Renal cortex interstitium (tissue), 15 donors: ENCODE data around the gene SASH3. TPM values are rescaled to one million over a fixed set of nuclear protein-coding genes. Genes with fewer than 3 reads are reported as not detected.
A peak's percentile ranks its signal among the peaks of the same experiment; 100 is the strongest.
"Not testable (repeated sequence)": the region's sequence is repeated elsewhere in the genome, so short reads cannot be mapped to it uniquely, and the experiment has no call there.

Experiments used
- DNase-seq, 11 donors: peaks; one replicate each; pipeline ENCODE4 v3.0.0-alpha.2; 2013; ENCODE audit warnings: low read depth in 9 of 11, low spot score in 4 of 11; ENCODE audit errors: extremely low read depth in 1 of 11
- long read RNA-seq, 16 experiments: transcript quantifications; one replicate each; lab custom pipeline, GENCODE V29; 2026
- polyA plus RNA-seq, 3 donors: library from polyadenylated mRNA; unstranded; fragments of 120-200 nt; gene quantifications; one replicate each; pipeline ENCODE4 v1.2.1, GENCODE V29; 2013; ENCODE audit not compliant: insufficient read length in 3 of 3

The SASH3 gene
- polyA plus RNA-seq, result 1 to 10 TPM; 1.5 to 2.5 (median 2.5) TPM
- long read RNA-seq, donor 1, result 0 reads
- long read RNA-seq, donor 2, partial matches to known transcripts, result 0 of 1 reads
- long read RNA-seq, donor 2, other reads (novel, unspliced or antisense), result 0 of 1 reads
- long read RNA-seq, donor 3, partial matches to known transcripts, result 0 of 1 reads
- long read RNA-seq, donor 3, other reads (novel, unspliced or antisense), result 0 of 1 reads
- long read RNA-seq, donor 4, result 0 reads
- long read RNA-seq, donor 5, result 0 reads
- long read RNA-seq, donor 6, result 0 reads
- long read RNA-seq, donor 7, result 0 reads
- long read RNA-seq, donor 8, result 0 reads
- long read RNA-seq, donor 9, result 0 reads
- long read RNA-seq, donor 10, result 0 reads
- long read RNA-seq, donor 11, partial matches to known transcripts, result 0 of 1 reads
- long read RNA-seq, donor 11, other reads (novel, unspliced or antisense), result 0 of 1 reads
- long read RNA-seq, donor 12, result 0 reads
- long read RNA-seq, donor 13, result 0 reads
- long read RNA-seq, donor 14, result 0 reads
- long read RNA-seq, donor 15, result 0 reads
- long read RNA-seq, donor 16, result 0 reads

GRCh38 chrX:129779747-129780146 lies at the start of gene SASH3:
SASH3 (plus strand) TSS chrX:129779949; CDS start chrX:129780098, 149 bp downstream.
- DNase-seq, result no peak

- DNase-seq, result no peak
These were observed 48.5 kb upstream of the SASH3 start for GRCh38 chrX:129731228-129731627.

GRCh38 chrX:129732857-129733256 lies 46.9 kb upstream of the SASH3 start:
- DNase-seq, result no peak

GRCh38 chrX:129733335-129733734 lies 46.4 kb upstream of the SASH3 start:
- no peak for DNase-seq

- DNase-seq, result no peak
These were observed 43.3 kb upstream of the SASH3 start for GRCh38 chrX:129736491-129736890.

DNA sequence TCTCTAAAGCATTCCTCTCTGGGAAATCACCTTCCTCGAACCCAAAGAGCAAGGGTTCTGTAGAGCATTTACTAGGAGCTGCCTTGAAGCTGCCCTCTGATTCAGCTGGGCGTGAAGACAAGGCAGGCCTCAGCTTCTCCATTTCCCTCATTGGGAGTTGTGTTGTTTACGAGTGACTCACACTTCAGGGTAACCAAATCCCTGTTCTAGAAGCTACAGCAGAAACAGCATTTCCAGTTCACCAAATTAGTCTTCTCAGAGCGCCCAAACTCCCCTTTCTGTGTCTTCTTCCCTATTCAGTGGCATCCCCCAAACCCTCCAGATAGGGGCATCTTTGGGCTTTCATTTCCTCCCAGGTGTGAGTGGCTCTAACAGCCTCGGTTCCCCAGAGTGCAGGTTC lies 41.8 kb upstream of the SASH3 start:
- DNase-seq, result no peak

GRCh38 chrX:129738466-129739308 lies 41.1 kb upstream of the SASH3 start, which contains the start of gene XPNPEP2:
XPNPEP2 (plus strand) TSS chrX:129738979; CDS start chrX:129739214, 235 bp downstream.
- DNase-seq, result peak in 9 of 11 donors; percentile 23 to 70 (median 43)

- no peak for DNase-seq
These were observed 40.2 kb upstream of the SASH3 start for GRCh38 chrX:129739578-129739977.

DNA sequence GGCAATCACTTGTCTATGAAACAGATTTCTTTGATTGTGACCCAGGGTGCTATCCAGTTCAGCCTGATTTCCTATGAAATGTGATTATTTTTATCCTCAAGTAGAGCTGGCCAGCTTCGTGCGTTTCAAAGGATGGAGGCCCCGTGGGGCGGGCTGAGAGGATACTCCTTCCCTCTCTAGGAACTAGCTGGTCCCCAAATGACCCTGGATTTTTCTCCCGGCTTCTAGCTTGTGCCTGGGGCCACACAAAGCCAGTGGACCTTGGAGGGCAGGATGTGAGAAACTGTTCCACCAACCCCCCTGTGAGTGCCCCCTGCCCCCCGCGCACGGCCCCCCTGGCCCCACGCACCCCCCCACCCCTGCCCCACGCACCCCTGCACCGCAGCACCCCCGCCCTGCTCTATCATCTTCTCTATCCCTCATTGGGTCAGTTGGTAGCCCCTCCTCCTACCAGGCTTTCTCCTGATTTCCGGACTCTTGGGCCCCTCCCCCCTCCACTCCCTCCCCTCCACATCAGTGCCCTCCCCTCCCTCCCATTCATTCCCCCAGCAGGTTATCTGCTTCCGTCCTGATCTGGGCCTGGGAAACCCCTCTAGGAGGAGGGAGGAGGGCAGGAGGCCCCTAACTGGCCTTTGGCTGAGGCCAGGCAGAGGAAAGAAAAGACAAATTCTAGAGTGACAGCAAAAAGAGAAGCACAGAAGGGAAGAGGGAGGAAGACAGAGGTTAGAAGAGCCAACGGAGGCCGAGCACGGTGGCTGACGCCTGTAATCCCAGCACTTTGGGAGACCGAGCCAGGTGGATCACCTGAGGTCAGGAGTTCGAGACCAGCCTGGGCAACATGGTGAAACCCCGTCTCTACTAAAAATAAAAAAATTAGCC lies 37.6 kb upstream of the SASH3 start:
- DNase-seq, result peak in 1 of 11 donors; percentile 12

DNA sequence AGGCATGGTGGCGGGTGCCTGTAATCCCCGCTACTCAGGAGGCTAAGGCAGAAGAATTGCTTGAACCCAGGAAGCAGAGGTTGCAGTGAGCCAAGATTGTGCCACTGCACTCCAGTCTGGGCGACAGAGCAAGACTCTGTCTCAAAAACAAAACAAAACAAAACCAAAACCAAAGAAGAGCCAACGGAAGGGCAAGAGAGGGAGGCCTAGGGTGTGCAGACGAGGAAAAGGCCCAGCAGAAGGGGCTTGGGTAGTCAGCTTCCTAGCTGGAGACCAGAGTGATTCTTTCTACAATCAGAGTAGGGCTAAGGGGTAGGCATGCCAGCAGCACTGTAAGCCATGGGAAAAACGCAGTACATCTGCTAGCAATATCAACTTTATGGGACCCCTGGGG lies 37.0 kb upstream of the SASH3 start:
- DNase-seq, result not testable (repeated sequence)

DNA sequence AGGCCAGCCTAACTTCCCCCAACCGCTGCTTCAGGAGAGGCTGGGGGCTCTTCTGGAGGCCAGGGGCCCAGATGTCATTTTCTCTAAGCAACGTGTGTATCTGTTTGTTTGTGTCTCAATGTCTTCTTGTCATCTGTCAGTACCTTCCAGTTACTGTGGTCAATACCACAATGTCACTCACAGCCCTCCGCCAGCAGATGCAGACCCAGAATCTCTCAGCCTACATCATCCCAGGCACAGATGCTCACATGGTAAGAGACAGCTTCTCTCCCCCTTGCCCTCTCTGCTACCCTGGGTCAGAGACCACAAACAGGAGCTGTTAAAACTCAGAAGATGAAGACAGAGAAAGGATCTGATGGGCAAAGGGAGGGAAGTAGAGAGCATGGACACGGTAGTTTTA lies 35.9 kb upstream of the SASH3 start:
- no peak for DNase-seq

- DNase-seq, result no peak
These were observed 34.9 kb upstream of the SASH3 start for GRCh38 chrX:129744861-129745321.

GRCh38 chrX:129746557-129747470 lies 32.9 kb upstream of the SASH3 start:
- no peak for DNase-seq

DNA sequence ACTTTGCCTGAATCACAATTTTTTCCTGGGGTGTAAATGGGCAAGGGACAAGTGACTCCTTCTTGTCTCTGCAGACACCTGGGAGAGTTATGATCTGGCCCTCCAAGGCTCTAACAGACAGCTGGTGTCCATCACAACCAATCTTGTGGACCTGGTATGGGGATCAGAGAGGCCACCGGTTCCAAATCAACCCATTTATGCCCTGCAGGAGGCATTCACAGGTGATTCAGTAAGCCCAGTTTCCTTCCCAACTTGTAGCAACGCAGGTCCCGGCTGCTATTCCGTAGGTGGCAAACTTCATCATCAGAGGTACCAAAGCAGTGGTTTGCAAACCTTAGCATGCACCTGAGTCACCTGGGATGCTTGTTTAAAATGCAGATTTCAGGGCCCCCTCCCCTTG lies 32.2 kb upstream of the SASH3 start:
- DNase-seq, result no peak

- DNase-seq, result no peak
These were observed 31.4 kb upstream of the SASH3 start for GRCh38 chrX:129748305-129748704.

DNA sequence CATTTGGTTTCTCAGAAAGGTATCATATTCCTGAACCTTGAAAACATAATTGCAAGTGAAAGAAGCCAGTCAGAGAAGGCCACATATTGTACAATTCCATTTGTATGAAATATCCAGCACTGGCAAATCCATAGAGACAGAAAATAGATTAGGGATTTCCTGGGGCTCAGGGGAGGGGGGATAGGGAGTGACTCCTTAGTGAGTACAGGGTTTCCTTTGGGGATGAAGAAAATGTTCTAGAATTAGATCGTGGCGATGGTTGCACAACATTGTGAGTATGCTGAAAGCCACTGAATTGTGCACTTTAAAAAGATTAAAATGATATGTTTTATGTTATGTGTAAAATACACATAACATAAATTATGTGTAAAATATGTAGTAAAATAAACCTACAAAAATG lies 30.7 kb upstream of the SASH3 start:
- DNase-seq, result no peak

DNA sequence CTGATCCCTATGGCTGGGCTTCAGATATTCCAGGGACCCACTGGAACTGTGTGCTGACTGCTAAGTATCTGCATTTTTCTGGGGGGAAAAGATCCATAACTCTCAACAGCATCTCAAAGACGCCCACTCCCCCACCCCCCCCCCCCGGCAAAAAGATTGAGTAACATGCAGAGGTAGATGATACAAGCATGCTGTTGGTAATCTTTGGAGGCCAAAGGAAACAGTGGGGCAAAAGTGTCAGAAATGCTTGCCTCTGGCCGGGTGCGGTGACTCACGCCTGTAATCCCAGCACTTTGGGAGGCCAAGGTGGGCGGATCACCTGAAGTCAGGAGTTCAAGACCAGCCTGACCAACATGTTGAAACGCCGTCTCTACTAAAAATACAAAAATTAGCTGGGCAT lies 28.8 kb upstream of the SASH3 start:
- DNase-seq, result no peak
